Measurements from ENCODE around the gene USP54.
A peak's percentile ranks its signal among the peaks of the same experiment; 100 is the strongest.
"Not testable (repeated sequence)": the region's sequence is repeated elsewhere in the genome, so short reads cannot be mapped to it uniquely, and the experiment has no call there.

USP54 gene

GRCh38 chr10:73590881-73591799 is at the start of gene USP54:
TSS of gene USP54 (minus strand) at chr10:73591342. CDS start at chr10:73575658, 15,684 bp downstream.
- H3K27me3 Mint-ChIP-seq (ENCODE audit: low read depth) = peaks cover 6% of the 10 kb centered on the region
- no peaks in the 10 kb centered on the region for H3K36me3 Mint-ChIP-seq (ENCODE audit: low read depth)
- H3K9me3 Mint-ChIP-seq = no peaks in the 10 kb centered on the region
- no peak for DNase-seq (ENCODE audit: low spot score)
- H3K27ac Mint-ChIP-seq = peak within 1 kb of the TSS; percentile 64
- peaks cover 14% of the 10 kb centered on the region for H3K4me1 Mint-ChIP-seq (ENCODE audit: low read depth)
- H3K4me3 Mint-ChIP-seq = peak within 1 kb of the TSS; percentile 76

- H3K36me3 Mint-ChIP-seq (ENCODE audit: low read depth) = no peaks in the 10 kb centered on the region
Observed at GRCh38 chr10:73639286-73639685, 48.1 kb upstream of the USP54 start.

DNA sequence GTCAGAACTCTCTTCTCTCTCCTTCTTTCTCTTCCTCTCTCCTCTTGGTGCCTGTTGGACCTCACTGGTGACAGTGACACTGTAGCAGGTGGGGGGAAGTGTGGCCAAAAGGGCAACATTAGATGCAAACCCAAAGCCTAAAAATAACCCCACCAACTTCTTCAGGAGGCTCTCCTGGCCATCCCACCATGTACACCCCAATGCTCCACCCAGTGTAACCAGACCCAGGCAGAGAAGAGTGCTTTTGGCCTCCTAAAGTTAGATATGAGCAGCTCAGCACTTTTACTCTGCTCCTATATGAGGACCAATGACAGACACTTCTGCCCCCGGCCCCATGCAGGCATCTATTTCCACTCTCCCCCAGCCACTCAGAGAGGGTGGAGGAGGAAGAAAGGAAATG is 44.6 kb upstream of the USP54 start:
- H3K27ac Mint-ChIP-seq = no peak overlapping the region
- DNase-seq (ENCODE audit: low spot score) = no peak

More at GRCh38 chr10:73639286-73639685, 48.1 kb upstream of the USP54 start:
- Mint-ChIP-seq H3K9me3 (no peaks in the 10 kb centered on the region), H3K4me1 (ENCODE audit: low read depth) (peaks cover 8% of the 10 kb centered on the region), H3K27me3 (ENCODE audit: low read depth) (peaks cover 15% of the 10 kb centered on the region), H3K27ac (no peak overlapping the region), H3K4me3 (no peak overlapping the region)
- no peak for DNase-seq (ENCODE audit: low spot score)

DNA sequence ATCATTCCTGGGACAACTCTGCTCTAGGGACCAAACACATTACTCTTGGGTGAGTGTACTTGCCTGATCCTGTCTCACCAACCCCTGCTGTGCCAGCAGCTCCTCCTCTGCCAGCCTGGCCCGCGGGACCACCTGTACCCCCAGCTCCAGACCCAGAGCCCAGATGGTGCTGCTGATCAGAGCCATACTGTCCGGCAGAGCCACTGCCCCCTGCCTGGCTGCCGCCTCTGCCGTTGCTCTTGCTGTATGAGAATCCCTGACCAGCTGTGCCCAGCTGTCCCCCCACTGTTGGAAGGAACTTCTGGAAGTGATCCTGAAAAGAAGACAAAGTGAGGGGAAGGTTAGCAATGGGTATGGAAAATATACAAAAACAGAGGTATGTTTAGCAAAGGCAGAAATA is 43.3 kb upstream of the USP54 start:
- no peaks in the 10 kb centered on the region for H3K4me1 Mint-ChIP-seq (ENCODE audit: low read depth)
- no peaks in the 10 kb centered on the region for H3K36me3 Mint-ChIP-seq (ENCODE audit: low read depth)
- H3K27me3 Mint-ChIP-seq (ENCODE audit: low read depth) = peaks cover 5% of the 10 kb centered on the region
- no peaks in the 10 kb centered on the region for H3K9me3 Mint-ChIP-seq
- no peak overlapping the region for H3K4me3 Mint-ChIP-seq
- H3K27ac Mint-ChIP-seq = no peak overlapping the region
- DNase-seq (ENCODE audit: low spot score) = no peak

More for the DNA sequence above, 44.6 kb upstream of the USP54 start:
- Mint-ChIP-seq H3K4me1 (ENCODE audit: low read depth) (no peaks in the 10 kb centered on the region), H3K9me3 (no peaks in the 10 kb centered on the region), H3K4me3 (no peak overlapping the region), H3K36me3 (ENCODE audit: low read depth) (no peaks in the 10 kb centered on the region), H3K27me3 (ENCODE audit: low read depth) (peaks cover 7% of the 10 kb centered on the region)

GRCh38 chr10:73629165-73629564 is 38.0 kb upstream of the USP54 start:
- no peaks in the 10 kb centered on the region for H3K9me3 Mint-ChIP-seq
- H3K36me3 Mint-ChIP-seq (ENCODE audit: low read depth) = peaks cover 2% of the 10 kb centered on the region
- H3K4me1 Mint-ChIP-seq (ENCODE audit: low read depth) = peaks cover 16% of the 10 kb centered on the region
- H3K27ac Mint-ChIP-seq = no peak overlapping the region
- H3K27me3 Mint-ChIP-seq (ENCODE audit: low read depth) = no peaks in the 10 kb centered on the region
- no peak overlapping the region for H3K4me3 Mint-ChIP-seq
- no peak for DNase-seq (ENCODE audit: low spot score)

GRCh38 chr10:73628405-73628804 is 37.3 kb upstream of the USP54 start:
- Mint-ChIP-seq H3K27me3 (ENCODE audit: low read depth) (no peaks in the 10 kb centered on the region), H3K27ac (no peak overlapping the region), H3K9me3 (no peaks in the 10 kb centered on the region), H3K4me1 (ENCODE audit: low read depth) (peaks cover 16% of the 10 kb centered on the region), H3K36me3 (ENCODE audit: low read depth) (peaks cover 2% of the 10 kb centered on the region), H3K4me3 (no peak overlapping the region)
- DNase-seq (ENCODE audit: low spot score) = no peak

GRCh38 chr10:73627300-73627699 is 36.2 kb upstream of the USP54 start:
- Mint-ChIP-seq H3K27ac (no peak overlapping the region), H3K27me3 (ENCODE audit: low read depth) (no peaks in the 10 kb centered on the region), H3K4me1 (ENCODE audit: low read depth) (peaks cover 16% of the 10 kb centered on the region), H3K9me3 (no peaks in the 10 kb centered on the region), H3K36me3 (ENCODE audit: low read depth) (peaks cover 2% of the 10 kb centered on the region), H3K4me3 (peak overlapping the region; percentile 24)
- DNase-seq (ENCODE audit: low spot score) = no peak

GRCh38 chr10:73625884-73626752 is 35.0 kb upstream of the USP54 start:
- peaks cover 16% of the 10 kb centered on the region for H3K4me1 Mint-ChIP-seq (ENCODE audit: low read depth)
- H3K27ac Mint-ChIP-seq = peak overlapping the region; percentile 97
- DNase-seq (ENCODE audit: low spot score) = peak; percentile 92
- peaks cover 2% of the 10 kb centered on the region for H3K36me3 Mint-ChIP-seq (ENCODE audit: low read depth)
- peak overlapping the region; percentile 99 for H3K4me3 Mint-ChIP-seq
- no peaks in the 10 kb centered on the region for H3K9me3 Mint-ChIP-seq
- no peaks in the 10 kb centered on the region for H3K27me3 Mint-ChIP-seq (ENCODE audit: low read depth)

DNA sequence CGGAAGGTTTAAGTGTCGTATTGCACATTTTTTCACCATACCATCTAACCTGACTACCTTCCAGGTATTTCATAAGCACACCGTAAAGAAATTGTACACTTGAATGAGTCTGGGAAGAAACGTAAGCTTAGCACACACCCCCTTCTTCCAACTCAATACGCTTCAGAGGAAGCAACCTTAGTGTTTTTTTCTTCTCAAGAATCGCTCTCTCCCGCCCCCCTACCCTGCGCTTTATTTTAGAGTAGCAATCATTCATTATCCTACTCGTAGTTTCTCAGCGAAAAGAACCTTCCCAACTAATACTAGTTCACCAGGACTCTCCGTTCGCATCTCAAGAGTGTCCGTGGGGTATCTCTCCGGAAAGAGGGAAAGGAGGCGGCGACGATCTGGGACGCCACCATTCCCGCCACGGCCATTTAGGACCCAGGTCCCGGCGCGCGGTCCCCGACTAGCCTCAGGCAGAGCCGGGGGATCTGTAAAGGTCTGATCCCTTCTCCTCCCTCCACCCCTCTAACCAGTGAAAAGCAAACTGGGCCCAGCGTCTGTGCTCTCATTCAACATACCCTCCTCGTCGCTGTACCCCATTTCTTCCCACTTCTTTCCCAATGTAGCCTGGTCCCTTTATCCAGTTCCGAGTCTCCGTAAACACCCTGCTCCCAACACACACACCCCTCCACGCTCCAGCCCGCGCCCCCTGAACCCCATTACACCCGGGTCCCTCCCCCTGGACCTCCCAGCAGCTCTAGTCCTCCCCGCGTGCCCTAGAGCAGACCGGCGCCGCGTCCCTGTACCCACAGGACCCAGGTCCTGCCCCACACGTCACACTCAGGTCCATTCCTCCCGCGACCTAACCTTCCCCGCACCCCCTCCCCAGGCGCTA is 34.1 kb upstream of the USP54 start:
- no peaks in the 10 kb centered on the region for H3K9me3 Mint-ChIP-seq
- peak overlapping the region; percentile 97 for H3K27ac Mint-ChIP-seq
- H3K4me1 Mint-ChIP-seq (ENCODE audit: low read depth) = peaks cover 16% of the 10 kb centered on the region
- peaks cover 2% of the 10 kb centered on the region for H3K36me3 Mint-ChIP-seq (ENCODE audit: low read depth)
- H3K4me3 Mint-ChIP-seq = peak overlapping the region; percentile 99
- no peaks in the 10 kb centered on the region for H3K27me3 Mint-ChIP-seq (ENCODE audit: low read depth)
- DNase-seq (ENCODE audit: low spot score) = peak; percentile 10

DNA sequence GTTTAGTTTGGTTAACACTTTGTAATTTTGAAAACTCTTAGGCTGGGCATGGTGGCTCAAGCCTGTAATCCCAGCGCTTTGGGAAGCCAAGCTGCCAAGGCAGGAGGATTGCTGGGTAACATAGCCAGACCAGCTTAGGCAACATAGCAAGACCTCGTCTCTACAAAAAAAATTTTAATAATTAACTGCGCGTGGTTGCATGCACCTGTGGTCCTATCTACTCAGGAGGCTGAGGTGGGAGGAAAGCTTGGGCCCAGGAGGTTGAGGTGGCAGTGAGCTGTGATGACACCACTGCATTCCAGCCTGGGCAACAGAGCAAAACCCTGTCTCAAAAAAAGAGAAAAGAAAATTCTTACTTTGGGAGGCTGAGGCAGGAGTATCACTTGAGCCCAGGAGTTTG is 31.9 kb upstream of the USP54 start:
- H3K4me3 Mint-ChIP-seq = no peak overlapping the region
- H3K9me3 Mint-ChIP-seq = no peaks in the 10 kb centered on the region
- no peak for DNase-seq (ENCODE audit: low spot score)

GRCh38 chr10:73620974-73621373 is 29.8 kb upstream of the USP54 start:
- not testable (repeated sequence) for H3K9me3 Mint-ChIP-seq; DNase-seq (ENCODE audit: low spot score); H3K27me3 Mint-ChIP-seq (ENCODE audit: low read depth); H3K4me1 Mint-ChIP-seq (ENCODE audit: low read depth); H3K36me3 Mint-ChIP-seq (ENCODE audit: low read depth); H3K4me3 Mint-ChIP-seq; H3K27ac Mint-ChIP-seq

More for the DNA sequence above, 31.9 kb upstream of the USP54 start:
- Mint-ChIP-seq H3K36me3 (ENCODE audit: low read depth) (peaks cover 2% of the 10 kb centered on the region), H3K27me3 (ENCODE audit: low read depth) (no peaks in the 10 kb centered on the region), H3K4me1 (ENCODE audit: low read depth) (peaks cover 16% of the 10 kb centered on the region), H3K27ac (no peak overlapping the region)

- not testable (repeated sequence) for H3K27ac Mint-ChIP-seq; H3K9me3 Mint-ChIP-seq; DNase-seq (ENCODE audit: low spot score); H3K4me1 Mint-ChIP-seq (ENCODE audit: low read depth); H3K36me3 Mint-ChIP-seq (ENCODE audit: low read depth); H3K27me3 Mint-ChIP-seq (ENCODE audit: low read depth); H3K4me3 Mint-ChIP-seq
Observed at GRCh38 chr10:73617143-73617542, 26.0 kb upstream of the USP54 start.

DNA sequence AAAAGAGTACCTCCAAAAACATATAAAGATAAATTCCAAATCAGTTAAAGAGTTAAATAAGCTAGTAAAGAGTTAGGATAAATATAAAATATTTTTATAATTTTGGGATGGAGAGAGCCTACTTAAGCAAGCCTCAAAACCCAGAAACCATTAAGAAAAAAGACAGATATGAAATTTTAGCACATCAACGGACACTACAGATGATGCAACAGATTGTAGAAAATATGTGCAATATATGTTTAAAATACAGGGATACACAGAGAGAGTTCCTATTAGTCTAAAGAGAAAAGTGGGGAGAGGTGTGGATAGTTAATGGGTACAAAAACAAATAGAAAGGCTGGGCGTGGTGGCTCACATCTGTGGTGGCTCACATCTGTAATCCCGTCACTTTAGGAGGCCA is 23.6 kb upstream of the USP54 start:
- no peaks in the 10 kb centered on the region for H3K27me3 Mint-ChIP-seq (ENCODE audit: low read depth)
- no peaks in the 10 kb centered on the region for H3K9me3 Mint-ChIP-seq
- no peak overlapping the region for H3K4me3 Mint-ChIP-seq
- H3K4me1 Mint-ChIP-seq (ENCODE audit: low read depth) = no peaks in the 10 kb centered on the region
- DNase-seq (ENCODE audit: low spot score) = no peak
- H3K36me3 Mint-ChIP-seq (ENCODE audit: low read depth) = no peaks in the 10 kb centered on the region
- H3K27ac Mint-ChIP-seq = no peak overlapping the region

All from T-helper 2 cell treated with Interferon-gamma antibody and Interleukin-4, amounts not matched to agents 5 μg/mL and 100 μg/mL, for 36 hours (primary cell).